ENCODE data around the gene PTPRN2. TPM values are rescaled to one million over a fixed set of nuclear protein-coding genes. Genes with fewer than 3 reads are reported as not detected.
"Not testable (repeated sequence)": the region's sequence is repeated elsewhere in the genome, so short reads cannot be mapped to it uniquely, and the experiment has no call there.

PTPRN2 gene
- total RNA-seq, 2 experiments from 2014 or later = 0.46 to 0.51 TPM

GRCh38 chr7:158216198-158216597, 371.4 kb downstream of the PTPRN2 start:
- no peak overlapping the region for H3K4me3 Mint-ChIP-seq
- H3K36me3 Mint-ChIP-seq (ENCODE audit: low read depth) = no peaks in the 10 kb centered on the region
- CTCF ChIA-PET = no interaction called here
- POLR2A ChIA-PET = no interaction called here
- peaks cover 24% of the 10 kb centered on the region for H3K9me3 Mint-ChIP-seq (ENCODE audit: low read depth)
- DNase-seq (no peak), ATAC-seq (no peak)
- H3K4me1 Mint-ChIP-seq = no peaks in the 10 kb centered on the region
- intact Hi-C loops (cut with DNase I, micrococcal nuclease) = no loop called here
- peaks cover 6% of the 10 kb centered on the region for H3K27me3 Mint-ChIP-seq
- no peak overlapping the region for H3K27ac Mint-ChIP-seq

- Mint-ChIP-seq H3K9me3 (ENCODE audit: low read depth) (peaks cover 8% of the 10 kb centered on the region), H3K27me3 (peaks cover 13% of the 10 kb centered on the region), H3K4me1 (no peaks in the 10 kb centered on the region), H3K4me3 (no peak overlapping the region), H3K27ac (no peak overlapping the region), H3K36me3 (ENCODE audit: low read depth) (no peaks in the 10 kb centered on the region)
- ATAC-seq (no peak), DNase-seq (no peak)
- ChIA-PET POLR2A (no interaction called here), CTCF (interaction anchor here (0.5 kb wide), 1 partner anchor 259 kb away, joined by 3 read pairs; no protein-coding TSS in a partner anchor)
- intact Hi-C loops (cut with DNase I, micrococcal nuclease) = no loop called here
Observed at GRCh38 chr7:158209435-158209834, 378.2 kb downstream of the PTPRN2 start.

GRCh38 chr7:158206341-158206740, 381.3 kb downstream of the PTPRN2 start:
- CTCF ChIA-PET = no interaction called here
- ATAC-seq = no peak
- Mint-ChIP-seq H3K4me1 (no peaks in the 10 kb centered on the region), H3K27ac (no peak overlapping the region), H3K36me3 (ENCODE audit: low read depth) (no peaks in the 10 kb centered on the region), H3K9me3 (ENCODE audit: low read depth) (peaks cover 8% of the 10 kb centered on the region), H3K27me3 (peaks cover 21% of the 10 kb centered on the region), H3K4me3 (no peak overlapping the region)
- intact Hi-C loops (cut with DNase I, micrococcal nuclease) = no loop called here
- POLR2A ChIA-PET = no interaction called here
- DNase-seq = no peak

- Mint-ChIP-seq H3K36me3 (ENCODE audit: low read depth) (no peaks in the 10 kb centered on the region), H3K9me3 (ENCODE audit: low read depth) (peaks cover 3% of the 10 kb centered on the region), H3K27me3 (peaks cover 22% of the 10 kb centered on the region), H3K27ac (no peak overlapping the region), H3K4me1 (no peaks in the 10 kb centered on the region), H3K4me3 (no peak overlapping the region)
- intact Hi-C loops (cut with DNase I, micrococcal nuclease) = no loop called here
- POLR2A ChIA-PET = no interaction called here
- DNase-seq = no peak
- no peak for ATAC-seq
- CTCF ChIA-PET = no interaction called here
Observed at GRCh38 chr7:158204453-158204852, 383.2 kb downstream of the PTPRN2 start.

- H3K4me1 Mint-ChIP-seq; POLR2A ChIA-PET; CTCF ChIA-PET; H3K27ac Mint-ChIP-seq; ATAC-seq; H3K4me3 Mint-ChIP-seq; DNase-seq; intact Hi-C loops (cut with DNase I, micrococcal nuclease); H3K9me3 Mint-ChIP-seq (ENCODE audit: low read depth); H3K36me3 Mint-ChIP-seq (ENCODE audit: low read depth): not testable (repeated sequence)
- peaks cover 22% of the 10 kb centered on the region for H3K27me3 Mint-ChIP-seq
Observed at GRCh38 chr7:158203948-158204347, 383.7 kb downstream of the PTPRN2 start.

- no peak overlapping the region for H3K4me3 Mint-ChIP-seq
- ChIA-PET CTCF (interaction anchor here (0.6 kb wide), 1 partner anchor 13 kb away, joined by 3 read pairs; no protein-coding TSS in a partner anchor), POLR2A (no interaction called here)
- H3K9me3 Mint-ChIP-seq (ENCODE audit: low read depth) = peaks cover 22% of the 10 kb centered on the region
- H3K27me3 Mint-ChIP-seq = peaks cover 3% of the 10 kb centered on the region
- H3K4me1 Mint-ChIP-seq = no peaks in the 10 kb centered on the region
- DNase-seq (no peak), ATAC-seq (no peak)
- intact Hi-C loops (cut with DNase I, micrococcal nuclease) = no loop called here
- H3K27ac Mint-ChIP-seq = no peak overlapping the region
- H3K36me3 Mint-ChIP-seq (ENCODE audit: low read depth) = no peaks in the 10 kb centered on the region
Observed at GRCh38 chr7:158194365-158194900, 393.2 kb downstream of the PTPRN2 start.

GRCh38 chr7:158193446-158193845, 394.2 kb downstream of the PTPRN2 start:
- ATAC-seq = no peak
- Mint-ChIP-seq H3K27me3 (peaks cover 3% of the 10 kb centered on the region), H3K27ac (no peak overlapping the region), H3K36me3 (ENCODE audit: low read depth) (no peaks in the 10 kb centered on the region), H3K9me3 (ENCODE audit: low read depth) (peaks cover 22% of the 10 kb centered on the region), H3K4me3 (no peak overlapping the region), H3K4me1 (no peaks in the 10 kb centered on the region)
- CTCF ChIA-PET = interaction anchor here (0.6 kb wide), 1 partner anchor 14 kb away, joined by 3 read pairs; no protein-coding TSS in a partner anchor
- intact Hi-C loops (cut with DNase I, micrococcal nuclease) = no loop called here
- POLR2A ChIA-PET = no interaction called here
- DNase-seq = no peak

GRCh38 chr7:158192956-158193355, 394.7 kb downstream of the PTPRN2 start:
- peaks cover 2% of the 10 kb centered on the region for H3K27me3 Mint-ChIP-seq
- POLR2A ChIA-PET = no interaction called here
- no peak overlapping the region for H3K4me3 Mint-ChIP-seq
- DNase-seq (no peak), ATAC-seq (no peak)
- H3K4me1 Mint-ChIP-seq = no peaks in the 10 kb centered on the region
- H3K9me3 Mint-ChIP-seq (ENCODE audit: low read depth) = peaks cover 22% of the 10 kb centered on the region
- intact Hi-C loops (cut with DNase I, micrococcal nuclease) = no loop called here
- no peak overlapping the region for H3K27ac Mint-ChIP-seq
- H3K36me3 Mint-ChIP-seq (ENCODE audit: low read depth) = no peaks in the 10 kb centered on the region
- CTCF ChIA-PET = no interaction called here

GRCh38 chr7:158192184-158192835, 395.3 kb downstream of the PTPRN2 start:
- ATAC-seq = no peak
- no peaks in the 10 kb centered on the region for H3K4me1 Mint-ChIP-seq
- peaks cover 19% of the 10 kb centered on the region for H3K9me3 Mint-ChIP-seq (ENCODE audit: low read depth)
- intact Hi-C loops (cut with DNase I, micrococcal nuclease) = no loop called here
- CTCF ChIA-PET = no interaction called here
- H3K36me3 Mint-ChIP-seq (ENCODE audit: low read depth) = no peaks in the 10 kb centered on the region
- POLR2A ChIA-PET = no interaction called here
- no peak overlapping the region for H3K4me3 Mint-ChIP-seq
- H3K27me3 Mint-ChIP-seq = no peaks in the 10 kb centered on the region
- H3K27ac Mint-ChIP-seq = no peak overlapping the region
- no peak for DNase-seq

- no peak overlapping the region for H3K27ac Mint-ChIP-seq
- POLR2A ChIA-PET = no interaction called here
- H3K4me3 Mint-ChIP-seq = no peak overlapping the region
- H3K9me3 Mint-ChIP-seq (ENCODE audit: low read depth) = peaks cover 17% of the 10 kb centered on the region
- ATAC-seq (no peak), DNase-seq (no peak)
- intact Hi-C loops (cut with DNase I, micrococcal nuclease) = no loop called here
- H3K4me1 Mint-ChIP-seq = no peaks in the 10 kb centered on the region
- CTCF ChIA-PET = no interaction called here
- H3K36me3 Mint-ChIP-seq (ENCODE audit: low read depth) = no peaks in the 10 kb centered on the region
- H3K27me3 Mint-ChIP-seq = no peaks in the 10 kb centered on the region
Observed at GRCh38 chr7:158191671-158192070, 396.0 kb downstream of the PTPRN2 start.

GRCh38 chr7:158190756-158191155, 396.9 kb downstream of the PTPRN2 start:
- no peaks in the 10 kb centered on the region for H3K27me3 Mint-ChIP-seq
- ATAC-seq = no peak
- ChIA-PET POLR2A (no interaction called here), CTCF (no interaction called here)
- H3K27ac Mint-ChIP-seq = no peak overlapping the region
- no peak overlapping the region for H3K4me3 Mint-ChIP-seq
- H3K36me3 Mint-ChIP-seq (ENCODE audit: low read depth) = no peaks in the 10 kb centered on the region
- no peak for DNase-seq
- H3K4me1 Mint-ChIP-seq = no peaks in the 10 kb centered on the region
- H3K9me3 Mint-ChIP-seq (ENCODE audit: low read depth) = peaks cover 9% of the 10 kb centered on the region
- intact Hi-C loops (cut with DNase I, micrococcal nuclease) = no loop called here

GRCh38 chr7:158188676-158189075, 398.9 kb downstream of the PTPRN2 start:
- POLR2A ChIA-PET = no interaction called here
- CTCF ChIA-PET = no interaction called here
- H3K4me3 Mint-ChIP-seq = no peak overlapping the region
- DNase-seq = no peak
- ATAC-seq = no peak
- intact Hi-C loops (cut with DNase I, micrococcal nuclease) = no loop called here
- no peak overlapping the region for H3K27ac Mint-ChIP-seq
- H3K9me3 Mint-ChIP-seq (ENCODE audit: low read depth) = no peaks in the 10 kb centered on the region
- no peaks in the 10 kb centered on the region for H3K4me1 Mint-ChIP-seq
- H3K27me3 Mint-ChIP-seq = no peaks in the 10 kb centered on the region
- no peaks in the 10 kb centered on the region for H3K36me3 Mint-ChIP-seq (ENCODE audit: low read depth)

- POLR2A ChIA-PET = no interaction called here
Observed at GRCh38 chr7:158187694-158187994, 400.0 kb downstream of the PTPRN2 start.

More at GRCh38 chr7:158187694-158187994, 400.0 kb downstream of the PTPRN2 start:
- CTCF ChIA-PET = no interaction called here
- Mint-ChIP-seq H3K36me3 (ENCODE audit: low read depth) (no peaks in the 10 kb centered on the region), H3K4me1 (no peaks in the 10 kb centered on the region), H3K9me3 (ENCODE audit: low read depth) (no peaks in the 10 kb centered on the region), H3K4me3 (no peak overlapping the region), H3K27me3 (no peaks in the 10 kb centered on the region), H3K27ac (no peak overlapping the region)
- intact Hi-C loops (cut with DNase I, micrococcal nuclease) = no loop called here
- ATAC-seq (no peak), DNase-seq (no peak)
